OCI-LY7 (cell line): Measurements from ENCODE around the gene ANKRD11.
"Not testable (repeated sequence)": the region's sequence is repeated elsewhere in the genome, so short reads cannot be mapped to it uniquely, and the experiment has no call there.

ENCODE experiments used
- CTCF ChIP-seq: fragments of 200-600 bp; sonication (generic); conservative IDR thresholded peaks from 2 replicates; pipeline ENCODE4 v1.5.1; 2014; ENCODE audit warnings: mild to moderate bottlenecking, antibody characterized with exemption, low read length, moderate library complexity, mixed read lengths
- EZH2phosphoT487 ChIP-seq: fragments of 200-600 bp; sonication (generic); IDR thresholded peaks from 2 replicates; pipeline ENCODE4 v1.6.1; 2018; ENCODE audit warnings: low read depth, borderline replicate concordance, mild to moderate bottlenecking, mixed run types, antibody characterized with exemption, low read length, moderate library complexity, mixed read lengths

- not testable (repeated sequence) for TF ChIP-seq CTCF, EZH2phosphoT487
These were observed 183.6 kb downstream of the ANKRD11 start for GRCh38 chr16:89306457-89307420.
